ENCODE measurements around the gene TOMM20L.
"Not testable (repeated sequence)": the region's sequence is repeated elsewhere in the genome, so short reads cannot be mapped to it uniquely, and the experiment has no call there.

Gene TOMM20L

DNA sequence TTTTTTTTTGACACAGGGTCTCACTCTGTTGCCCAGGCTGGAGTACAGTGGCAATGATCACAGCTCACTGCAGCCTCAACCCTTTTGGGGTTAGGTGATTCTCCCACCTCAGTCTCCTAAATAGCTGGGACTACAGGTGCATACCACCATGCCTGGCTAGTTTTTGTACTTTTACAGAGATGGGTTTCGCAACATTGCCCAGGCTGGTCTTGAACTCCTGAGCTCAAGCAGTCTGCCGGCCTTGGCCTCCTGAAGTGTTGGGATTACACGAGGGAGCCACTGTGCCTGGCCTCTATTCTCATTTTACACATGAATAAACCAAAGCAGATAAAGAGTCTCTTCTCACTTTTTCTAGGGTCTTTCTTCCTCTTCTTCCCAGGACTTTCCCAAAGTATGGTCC is 3.2 kb downstream of the TOMM20L start:
- Mint-ChIP-seq H3K36me3 (peaks cover 6 to 28% of the 10 kb centered on the region in 2 donors), H3K4me1 (peaks cover 3 to 13% of the 10 kb centered on the region in 2 donors), H3K27ac (no peak overlapping the region), H3K9me3 (no peaks in the 10 kb centered on the region), H3K4me3 (no peak overlapping the region), H3K27me3 (no peaks in the 10 kb centered on the region)
- ATAC-seq (replicated peaks) = no peak
- no peak for DNase-seq

GRCh38 chr14:58401587-58401986 is 5.9 kb downstream of the TOMM20L start:
- H3K9me3 Mint-ChIP-seq = no peaks in the 10 kb centered on the region
- ATAC-seq (replicated peaks) (no peak), DNase-seq (no peak)
- no peaks in the 10 kb centered on the region for H3K27me3 Mint-ChIP-seq
- H3K36me3 Mint-ChIP-seq = peaks cover 15 to 33% of the 10 kb centered on the region in 2 donors
- peaks cover 0 to 2% of the 10 kb centered on the region in 2 donors for H3K4me1 Mint-ChIP-seq
- no peak overlapping the region for H3K4me3 Mint-ChIP-seq
- no peak overlapping the region for H3K27ac Mint-ChIP-seq

GRCh38 chr14:58408681-58409215 is 13.0 kb downstream of the TOMM20L start:
- Mint-ChIP-seq H3K4me3 (no peak overlapping the region), H3K4me1 (no peaks in the 10 kb centered on the region), H3K27ac (no peak overlapping the region), H3K36me3 (peaks cover 28 to 31% of the 10 kb centered on the region in 2 donors), H3K27me3 (no peaks in the 10 kb centered on the region), H3K9me3 (no peaks in the 10 kb centered on the region)
- ATAC-seq (replicated peaks) (no peak), DNase-seq (no peak)

DNA sequence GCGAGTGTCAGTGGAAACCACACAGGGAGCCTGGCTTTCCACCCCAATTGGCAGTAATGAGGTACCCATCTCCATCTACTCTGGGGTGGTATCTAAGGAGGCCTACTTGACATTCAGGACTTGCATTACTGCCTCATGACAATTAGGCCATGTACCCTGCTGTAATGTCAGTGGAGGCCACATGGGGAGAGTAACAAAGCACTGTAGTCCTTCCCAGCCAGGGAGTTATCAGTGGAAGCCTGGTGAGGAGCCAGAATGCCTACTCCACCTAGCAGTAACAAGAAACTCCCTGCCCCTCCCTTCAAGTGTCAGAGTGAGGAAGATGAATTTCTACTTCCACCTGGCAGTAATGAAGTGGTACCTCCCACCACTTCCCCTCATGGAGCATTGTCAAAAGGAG is 19.1 kb downstream of the TOMM20L start:
- DNase-seq (no peak), ATAC-seq (replicated peaks) (peak in 1 of 2 donors; percentile 16)
- H3K27me3 Mint-ChIP-seq = no peaks in the 10 kb centered on the region
- no peak overlapping the region for H3K27ac Mint-ChIP-seq
- peaks cover 0 to 7% of the 10 kb centered on the region in 2 donors for H3K9me3 Mint-ChIP-seq
- H3K4me1 Mint-ChIP-seq = peaks cover 6 to 23% of the 10 kb centered on the region in 2 donors
- peaks cover 42 to 56% of the 10 kb centered on the region in 2 donors for H3K36me3 Mint-ChIP-seq
- H3K4me3 Mint-ChIP-seq = no peak overlapping the region

DNA sequence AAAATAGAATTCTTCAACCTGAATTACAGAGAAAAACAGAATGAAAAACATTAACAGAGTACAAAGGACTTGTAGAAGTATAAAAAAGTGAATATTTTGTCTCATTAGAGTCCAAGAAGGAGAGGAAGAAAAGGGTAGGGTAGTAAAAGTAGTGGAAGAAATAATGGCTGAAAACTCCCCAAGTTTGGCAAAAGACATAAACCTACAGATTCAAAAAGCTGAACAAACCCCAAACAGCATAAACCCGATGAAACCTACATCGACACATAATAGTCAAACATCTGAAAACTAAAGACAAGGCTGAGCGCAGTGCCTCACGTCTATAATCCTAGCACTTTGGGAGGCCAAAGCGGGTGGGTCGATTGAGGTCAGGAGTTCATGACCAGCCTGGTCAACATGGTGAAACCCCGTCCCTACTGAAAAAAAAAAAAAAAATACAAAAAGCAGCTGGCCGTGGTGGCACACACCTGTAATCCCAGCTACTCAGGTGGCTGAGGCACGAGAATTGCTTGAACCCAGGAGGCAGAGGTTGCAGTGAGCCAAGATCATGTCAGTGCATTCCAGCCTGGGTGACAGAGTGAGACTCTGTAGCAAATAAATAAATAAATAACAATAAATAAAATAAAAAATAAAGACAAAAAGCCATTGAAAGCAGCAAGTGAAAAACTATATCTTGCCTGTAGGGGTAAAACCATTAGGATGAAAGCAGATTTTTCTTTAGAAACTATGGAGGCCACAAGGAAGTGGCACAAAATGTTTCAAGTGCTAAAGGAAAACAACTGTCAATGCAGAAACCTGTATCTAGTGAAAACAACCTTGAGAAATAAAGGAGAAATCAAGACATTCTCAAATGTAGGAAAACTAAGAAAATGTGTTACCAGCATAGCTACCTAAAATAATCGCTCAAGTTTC is 20.2 kb downstream of the TOMM20L start:
- Mint-ChIP-seq H3K9me3 (peaks cover 0 to 7% of the 10 kb centered on the region in 2 donors), H3K4me1 (peaks cover 8 to 23% of the 10 kb centered on the region in 2 donors), H3K27me3 (no peaks in the 10 kb centered on the region), H3K4me3 (no peak overlapping the region), H3K27ac (no peak overlapping the region), H3K36me3 (peaks cover 41 to 60% of the 10 kb centered on the region in 2 donors)
- no peak for DNase-seq
- no peak for ATAC-seq (replicated peaks)

GRCh38 chr14:58416934-58417333 is 21.2 kb downstream of the TOMM20L start:
- Mint-ChIP-seq H3K36me3 (peaks cover 39 to 60% of the 10 kb centered on the region in 2 donors), H3K27ac (peak overlapping the region; percentile 14), H3K4me1 (peaks cover 8 to 23% of the 10 kb centered on the region in 2 donors)
- ATAC-seq (replicated peaks); DNase-seq; H3K9me3 Mint-ChIP-seq; H3K27me3 Mint-ChIP-seq; H3K4me3 Mint-ChIP-seq: not testable (repeated sequence)

- ATAC-seq (replicated peaks) (peak; percentile 63 to 70), DNase-seq (peak; percentile 55)
- peaks cover 8 to 12% of the 10 kb centered on the region in 2 donors for H3K4me1 Mint-ChIP-seq
- peaks cover 2 to 5% of the 10 kb centered on the region in 2 donors for H3K36me3 Mint-ChIP-seq
- H3K9me3 Mint-ChIP-seq = no peaks in the 10 kb centered on the region
- H3K27ac Mint-ChIP-seq = peak overlapping the region; percentile 84
- H3K4me3 Mint-ChIP-seq = peak overlapping the region; percentile 84
- H3K27me3 Mint-ChIP-seq = no peaks in the 10 kb centered on the region
Observed at GRCh38 chr14:58426670-58427280, 31.0 kb downstream of the TOMM20L start.

DNA sequence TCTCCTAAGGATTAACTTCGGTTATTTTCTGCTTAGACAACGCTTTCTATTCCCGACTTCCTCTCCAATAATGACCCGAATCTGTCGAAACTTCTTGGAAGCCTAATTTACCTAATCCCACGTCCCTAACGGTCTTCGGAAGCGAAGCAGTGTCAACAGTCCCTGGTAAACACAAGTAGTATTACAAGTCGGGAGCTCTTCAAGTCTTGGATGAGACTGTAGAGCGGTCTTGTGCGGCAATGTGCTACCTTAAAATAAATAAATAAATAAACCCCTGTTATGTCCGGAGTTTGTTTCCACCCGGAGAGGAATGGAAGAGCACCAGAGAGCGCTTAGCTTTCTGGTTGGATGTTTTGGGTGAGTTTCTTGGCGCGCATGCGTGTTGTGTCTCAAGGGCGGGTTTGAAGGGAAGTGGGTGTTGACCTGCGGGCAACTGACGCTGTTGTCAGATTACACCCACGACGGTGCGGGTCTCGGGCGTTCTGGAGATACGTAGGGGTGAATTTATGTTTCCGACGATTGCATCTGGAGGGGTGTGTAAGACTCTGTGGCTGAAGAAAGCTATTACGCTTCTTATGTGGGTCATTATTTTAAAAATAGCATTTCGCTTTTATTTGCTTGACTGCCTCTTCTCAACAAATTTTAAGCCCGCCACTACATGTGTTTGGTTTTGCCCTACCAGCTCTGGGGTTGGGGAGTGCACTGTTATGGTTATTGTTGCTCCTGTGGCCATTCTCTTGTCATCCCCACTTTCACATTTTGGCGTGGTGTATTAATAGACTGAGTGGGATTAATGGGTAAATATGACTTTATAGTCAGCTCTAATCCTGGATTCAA is 31.8 kb downstream of the TOMM20L start, which contains the start of the genes KIAA0586 and TIMM9:
Gene KIAA0586 (plus strand): TSS at position 439 of the 837 bp plus-strand sequence. CDS start 546 bp downstream, outside the sequence.
Gene TIMM9 (minus strand): TSS at position 251 of the 837 bp plus-strand sequence. CDS start 15,586 bp downstream, outside the sequence.
- ATAC-seq (replicated peaks) = peak; percentile 93 to 95
- DNase-seq = peak; percentile 94
- H3K27ac Mint-ChIP-seq = peak within 1 kb of the TSS; percentile 84
- H3K4me3 Mint-ChIP-seq = peak within 1 kb of the TSS; percentile 84
- peaks cover 10 to 12% of the 10 kb centered on the region in 2 donors for H3K4me1 Mint-ChIP-seq
- H3K9me3 Mint-ChIP-seq = no peaks in the 10 kb centered on the region
- no peaks in the 10 kb centered on the region for H3K27me3 Mint-ChIP-seq
- peaks cover 5% of the 10 kb centered on the region in 2 donors for H3K36me3 Mint-ChIP-seq

GRCh38 chr14:58428118-58428683 is 32.5 kb downstream of the TOMM20L start:
- ATAC-seq (replicated peaks) (no peak), DNase-seq (no peak)
- peak overlapping the region; percentile 84 for H3K4me3 Mint-ChIP-seq
- no peaks in the 10 kb centered on the region for H3K9me3 Mint-ChIP-seq
- peak overlapping the region; percentile 84 for H3K27ac Mint-ChIP-seq
- H3K27me3 Mint-ChIP-seq = no peaks in the 10 kb centered on the region
- H3K36me3 Mint-ChIP-seq = peaks cover 5% of the 10 kb centered on the region in 2 donors
- peaks cover 10 to 12% of the 10 kb centered on the region in 2 donors for H3K4me1 Mint-ChIP-seq

DNA sequence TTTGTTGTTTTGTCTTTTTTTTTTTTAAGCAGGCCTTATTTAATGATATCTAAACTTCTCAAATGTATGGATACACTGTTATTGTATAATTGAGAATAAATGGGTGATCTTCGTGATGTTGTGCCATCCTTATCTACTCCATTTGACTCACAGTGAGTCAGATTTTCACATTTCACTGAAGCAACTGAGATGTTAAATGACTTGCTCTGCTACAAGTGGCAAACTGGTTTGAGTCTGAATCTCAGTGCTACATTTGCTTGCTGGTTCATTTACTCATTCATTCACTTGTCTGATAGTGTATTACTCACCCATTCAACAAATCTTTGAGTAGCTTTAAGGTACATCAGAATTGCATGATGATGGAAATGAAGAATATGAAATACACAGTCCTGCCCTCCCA is 34.4 kb downstream of the TOMM20L start:
- no peaks in the 10 kb centered on the region for H3K9me3 Mint-ChIP-seq
- H3K36me3 Mint-ChIP-seq = peaks cover 9 to 14% of the 10 kb centered on the region in 2 donors
- peaks cover 5 to 7% of the 10 kb centered on the region in 2 donors for H3K4me1 Mint-ChIP-seq
- no peak overlapping the region for H3K4me3 Mint-ChIP-seq
- H3K27me3 Mint-ChIP-seq = no peaks in the 10 kb centered on the region
- H3K27ac Mint-ChIP-seq = no peak overlapping the region
- no peak for DNase-seq
- no peak for ATAC-seq (replicated peaks)

DNA sequence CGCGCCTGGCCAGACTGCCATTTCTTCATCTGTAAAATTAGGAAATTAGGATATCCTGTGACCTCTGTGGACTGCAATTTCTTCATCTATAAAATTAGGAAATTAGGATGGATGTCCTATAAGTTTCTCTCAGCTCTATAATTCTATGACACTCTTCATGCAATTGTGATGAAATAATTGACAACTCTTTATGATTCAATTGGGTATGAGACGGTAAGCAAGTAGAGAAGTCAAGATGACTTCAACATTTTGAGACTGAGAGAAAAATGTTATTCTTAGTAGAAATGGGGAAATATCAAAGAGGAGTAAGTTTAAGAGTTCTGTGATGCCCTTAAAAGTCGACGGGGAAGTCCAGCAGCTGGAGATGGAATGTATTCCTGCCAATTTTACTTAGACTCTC is 43.7 kb downstream of the TOMM20L start:
- Mint-ChIP-seq H3K36me3 (peaks cover 15 to 45% of the 10 kb centered on the region in 2 donors), H3K27ac (no peak overlapping the region), H3K9me3 (no peaks in the 10 kb centered on the region), H3K4me1 (no peaks in the 10 kb centered on the region), H3K4me3 (no peak overlapping the region), H3K27me3 (no peaks in the 10 kb centered on the region)
- DNase-seq = no peak
- no peak for ATAC-seq (replicated peaks)

DNA sequence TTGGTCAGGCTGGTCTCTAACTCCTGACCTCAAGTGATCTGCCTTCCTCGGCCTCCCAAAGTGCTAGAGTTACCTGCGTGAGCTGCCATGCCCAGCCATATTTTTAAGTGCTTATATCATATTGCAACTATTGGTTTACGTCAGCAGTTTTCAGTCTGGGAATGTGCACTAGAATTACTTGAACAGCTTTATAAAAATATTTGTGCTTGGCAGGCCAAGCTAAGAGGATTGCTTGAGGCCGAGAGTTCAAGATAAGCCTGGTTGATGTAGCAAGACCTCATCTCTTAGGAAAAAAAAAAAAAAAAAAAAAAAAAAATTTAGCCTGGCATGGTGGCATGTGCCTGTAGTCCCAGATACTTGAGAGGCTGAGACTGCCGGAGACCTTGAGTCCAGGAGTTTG is 48.9 kb downstream of the TOMM20L start:
- Mint-ChIP-seq H3K9me3 (no peaks in the 10 kb centered on the region), H3K27me3 (no peaks in the 10 kb centered on the region), H3K27ac (no peak overlapping the region), H3K4me1 (no peaks in the 10 kb centered on the region), H3K4me3 (no peak overlapping the region), H3K36me3 (peaks cover 15 to 30% of the 10 kb centered on the region in 2 donors)
- ATAC-seq (replicated peaks) = no peak
- DNase-seq = no peak

GRCh38 chr14:58455593-58456265 is 60.0 kb downstream of the TOMM20L start:
- H3K36me3 Mint-ChIP-seq = peaks cover 21 to 38% of the 10 kb centered on the region in 2 donors
- H3K27me3 Mint-ChIP-seq = no peaks in the 10 kb centered on the region
- no peak for ATAC-seq (replicated peaks)
- no peaks in the 10 kb centered on the region for H3K4me1 Mint-ChIP-seq
- no peak overlapping the region for H3K4me3 Mint-ChIP-seq
- DNase-seq = no peak
- H3K9me3 Mint-ChIP-seq = peaks cover 0 to 5% of the 10 kb centered on the region in 2 donors
- no peak overlapping the region for H3K27ac Mint-ChIP-seq

All from stimulated activated naive B cell treated with anti-CD40 and anti-IgM and Interleukin-4, amounts not matched to agents 10 μg/mL and 1 μg/mL and 100 μg/mL, for 72 hours (primary cell).